ENCODE measurements around the gene TMEM106B. TPM values are rescaled to one million over a fixed set of nuclear protein-coding genes. Genes with fewer than 3 reads are reported as not detected.

The TMEM106B gene
- total and polyA plus RNA-seq, 2 donors (not counting 3 experiments of a cell fraction or from before 2014, with no cell fraction given), result 13.7 to 23.1 TPM

DNA sequence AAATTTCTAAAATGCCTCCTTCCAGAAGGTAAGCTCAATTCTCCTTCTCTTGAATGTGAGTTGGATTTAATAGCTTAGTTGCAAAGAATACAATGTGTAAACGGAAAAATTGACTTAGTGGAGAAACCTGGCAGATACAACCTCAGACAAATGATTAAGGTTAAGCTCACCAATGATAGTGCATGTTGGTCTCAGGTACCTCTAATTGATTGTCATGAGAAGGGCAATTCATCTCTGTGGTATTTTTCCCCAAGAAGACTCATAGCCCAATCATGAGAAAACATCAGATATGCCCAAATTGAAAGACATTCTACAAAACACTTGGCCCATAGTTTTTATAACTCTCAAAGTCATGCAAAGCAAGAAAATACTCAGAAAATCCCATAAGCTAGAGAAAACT lies 36.2 kb upstream of the TMEM106B start:
- no peak for FAIRE-seq
- no peak overlapping the region for H2AFZ ChIP-seq (ENCODE audit: low read depth, low read length)
- dilution Hi-C loops (cut with MboI; ENCODE audit: extremely low pct_ligation_motif_present, low sequenced_read_pairs) (no loop called here), intact Hi-C loops (cut with micrococcal nuclease) (no loop called here)
- no peak overlapping the region for H3K27ac ChIP-seq (ENCODE audit: insufficient read depth, low read depth, low read length)
- TF ChIP-seq, protein P1, sequence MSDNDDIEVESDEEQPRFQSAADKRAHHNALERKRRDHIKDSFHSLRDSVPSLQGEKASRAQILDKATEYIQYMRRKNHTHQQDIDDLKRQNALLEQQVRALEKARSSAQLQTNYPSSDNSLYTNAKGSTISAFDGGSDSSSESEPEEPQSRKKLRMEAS (IDR thresholded peaks at IDR 0.05; ENCODE audit: insufficient read depth, insufficient read length), result no peak
- TF ChIP-seq POLR2A (IDR thresholded peaks at IDR 0.05; ENCODE audit: low read depth, low read length), result no peak
- no peak for TF ChIP-seq EZH2 (IDR thresholded peaks at IDR 0.05; ENCODE audit: borderline replicate concordance, low read depth, low read length, severe bottlenecking)
- TF ChIP-seq POLR2AphosphoS5 (IDR thresholded peaks at IDR 0.05; ENCODE audit: insufficient read depth, low read depth, low read length), result no peak
- no peak for TF ChIP-seq FOS (IDR thresholded peaks at IDR 0.05; ENCODE audit: borderline replicate concordance, insufficient read depth, low read length)
- TF ChIP-seq GATA2 (IDR thresholded peaks at IDR 0.05; ENCODE audit: insufficient read depth, insufficient read length, low read depth, low read length), result no peak
- TF ChIP-seq, protein P2, sequence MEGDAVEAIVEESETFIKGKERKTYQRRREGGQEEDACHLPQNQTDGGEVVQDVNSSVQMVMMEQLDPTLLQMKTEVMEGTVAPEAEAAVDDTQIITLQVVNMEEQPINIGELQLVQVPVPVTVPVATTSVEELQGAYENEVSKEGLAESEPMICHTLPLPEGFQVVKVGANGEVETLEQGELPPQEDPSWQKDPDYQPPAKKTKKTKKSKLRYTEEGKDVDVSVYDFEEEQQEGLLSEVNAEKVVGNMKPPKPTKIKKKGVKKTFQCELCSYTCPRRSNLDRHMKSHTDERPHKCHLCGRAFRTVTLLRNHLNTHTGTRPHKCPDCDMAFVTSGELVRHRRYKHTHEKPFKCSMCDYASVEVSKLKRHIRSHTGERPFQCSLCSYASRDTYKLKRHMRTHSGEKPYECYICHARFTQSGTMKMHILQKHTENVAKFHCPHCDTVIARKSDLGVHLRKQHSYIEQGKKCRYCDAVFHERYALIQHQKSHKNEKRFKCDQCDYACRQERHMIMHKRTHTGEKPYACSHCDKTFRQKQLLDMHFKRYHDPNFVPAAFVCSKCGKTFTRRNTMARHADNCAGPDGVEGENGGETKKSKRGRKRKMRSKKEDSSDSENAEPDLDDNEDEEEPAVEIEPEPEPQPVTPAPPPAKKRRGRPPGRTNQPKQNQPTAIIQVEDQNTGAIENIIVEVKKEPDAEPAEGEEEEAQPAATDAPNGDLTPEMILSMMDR (IDR thresholded peaks at IDR 0.05; ENCODE audit: extremely low read depth in 1 of 2, insufficient read depth in 1 of 2, low read depth in 1 of 2, low read length in 2 of 2), result no peak
- no peak for TF ChIP-seq JUN (IDR thresholded peaks at IDR 0.05; ENCODE audit: borderline replicate concordance, insufficient read depth, insufficient read length, low read depth)
- TF ChIP-seq MYC (IDR thresholded peaks at IDR 0.05; ENCODE audit: low read depth, low read length), result no peak
- DNase-seq (ENCODE audit: low read depth, low spot score), result no peak
- no peaks in the 10 kb centered on the region for H3K79me2 ChIP-seq (ENCODE audit: control insufficient read depth, insufficient read depth, low read length)
- H3K4me1 ChIP-seq (ENCODE audit: control insufficient read depth, extremely low read depth, insufficient read depth, low read length), result no peaks in the 10 kb centered on the region
- ChIA-PET CTCF (no interaction called here), POLR2A (no interaction called here)
- BruUV-seq (replicated peaks), result no TSS peak
- H3K4me3 ChIP-seq (replicated peaks in 1 of 3; ENCODE audit: insufficient read depth in 1 of 3, low read depth in 1 of 3, low read length in 3 of 3), result no peak overlapping the region
- no peak overlapping the region for H3K9ac ChIP-seq (replicated peaks; ENCODE audit: extremely low read depth, insufficient read depth, low read length)
- no peak overlapping the region for H3K4me2 ChIP-seq (ENCODE audit: insufficient read depth, low read length)
- peaks cover 0 to 8% of the 10 kb centered on the region in 2 experiments for H3K27me3 ChIP-seq (ENCODE audit: control insufficient read depth in 2 of 2, insufficient read depth in 2 of 2, low read length in 2 of 2)
- H3K9me1 ChIP-seq (replicated peaks; ENCODE audit: control insufficient read depth, extremely low read depth, insufficient read depth, low read length), result no peaks in the 10 kb centered on the region
- no peaks in the 10 kb centered on the region for H4K20me1 ChIP-seq (replicated peaks; ENCODE audit: control insufficient read depth, extremely low read depth, insufficient read depth, low read length)
- H3K36me3 ChIP-seq (ENCODE audit: control insufficient read depth in 2 of 2, extremely low read depth in 1 of 2, insufficient read depth in 2 of 2, low read length in 2 of 2), result no peaks in the 10 kb centered on the region
- H3K9me3 ChIP-seq (replicated peaks; ENCODE audit: control insufficient read depth, insufficient read depth, low read length), result no peaks in the 10 kb centered on the region

All from endothelial cell of umbilical vein (primary cell).